ENCODE data around the gene FASLG.

- TF ChIP-seq CTCF (IDR thresholded peaks at IDR 0.05; ENCODE audit: borderline replicate concordance, extremely low read depth, low read length, poor library complexity, severe bottlenecking) (no peak), EZH2 (IDR thresholded peaks at IDR 0.05; ENCODE audit: borderline replicate concordance, low read depth, low read length, severe bottlenecking) (no peak)
Observed at GRCh38 chr1:172613294-172613693, 45.6 kb upstream of the FASLG start.
